Spleen (tissue), 11 donors: ENCODE data around the gene TRERF1. TPM values are rescaled to one million over a fixed set of nuclear protein-coding genes. Genes with fewer than 3 reads are reported as not detected.

Experiments used
- DNase-seq: peaks from one replicate; pipeline ENCODE4 v3.0.0-alpha.2; 2020
- H3K27ac ChIP-seq, 8 donors: fragments of 200-600 bp; sonication (generic) in 7 of 8; 1 replicate in 4 of 8; 2 replicates in 4 of 8; pipeline versions ENCODE4 v1.5.0 to v1.8.0; 2016 to 2021; ENCODE audit warnings: inconsistent platforms in 4 of 8, mild to moderate bottlenecking in 4 of 8, moderate library complexity in 1 of 8
- H3K27me3 ChIP-seq, 7 donors: fragments of 200-600 bp; sonication (generic) in 6 of 7; replicated peaks in 1 of 7; 1 replicate in 4 of 7; 2 replicates in 3 of 7; pipeline versions ENCODE4 v1.5.0 to v1.8.0; 2016 to 2021; ENCODE audit warnings: inconsistent platforms in 3 of 7, mild to moderate bottlenecking in 1 of 7
- H3K36me3 ChIP-seq, 6 donors: fragments of 200-600 bp; sonication (generic) in 5 of 6; 1 replicate in 4 of 6; 2 replicates in 2 of 6; pipeline versions ENCODE4 v1.5.0 to v1.8.0; 2016 to 2021; ENCODE audit warnings: inconsistent platforms in 2 of 6
- H3K4me1 ChIP-seq, 6 donors: fragments of 200-600 bp; sonication (generic) in 5 of 6; 1 replicate in 3 of 6; 2 replicates in 3 of 6; pipeline versions ENCODE4 v1.5.0 to v1.8.0; 2016 to 2021; ENCODE audit warnings: inconsistent platforms in 3 of 6
- H3K4me3 ChIP-seq, 8 donors: fragments of 200-600 bp; sonication (generic) in 7 of 8; 1 replicate in 4 of 8; 2 replicates in 4 of 8; pipeline versions ENCODE4 v1.5.0 to v1.8.0; 2016 to 2021; ENCODE audit warnings: inconsistent platforms in 4 of 8, mild to moderate bottlenecking in 4 of 8, moderate library complexity in 2 of 8
- H3K9me3 ChIP-seq, 8 donors: fragments of 200-600 bp; sonication (generic) in 7 of 8; 1 replicate in 4 of 8; 2 replicates in 4 of 8; pipeline versions ENCODE4 v1.5.0 to v1.8.0; 2016 to 2021; ENCODE audit warnings: inconsistent platforms in 4 of 8
- POLR2A ChIP-seq, 3 donors: fragments of 450-650 bp; IDR thresholded peaks; one replicate each; pipeline ENCODE4 v1.5.1; 2017; ENCODE audit warnings: antibody characterized with exemption in 3 of 3, mild to moderate bottlenecking in 1 of 3
- POLR2AphosphoS5 ChIP-seq, 3 donors: sonication (generic); formaldehyde crosslinking; IDR thresholded peaks; one replicate each; pipeline ENCODE4 v1.5.1; 2017; ENCODE audit warnings: antibody characterized with exemption in 3 of 3
- WGBS, 5 donors: extraction: QIAGEN DNeasy Blood & Tissue Kit in 3 of 5; methylation state at CpG; one replicate each; pipeline versions ENCODE4 v1.1.5 to v1.1.7; 2013 to 2018; 5-methylcytosine and 5-hydroxymethylcytosine counted together
- intact Hi-C: fragments of 100-400 bp; cut with DNase I; formaldehyde crosslinking; loops from one replicate; pipeline ENCODE4 v1.15.0; 2023; ENCODE audit warnings: low total_unique reads
- polyA plus RNA-seq, 3 donors: library from polyadenylated mRNA; stranded (reverse); fragments of 200-250 nt; gene quantifications; one replicate each; pipeline ENCODE4 v1.2.1, GENCODE V29; 2013
- total RNA-seq, 7 donors: library from RNA; depleted of rRNA in 3 of 7; stranded (reverse); fragments of >200 nt in 3 of 7; fragmentation: NEBNext Ultra II Directional in 4 of 7; extraction: Animal tissue kit (Norgen Biotek cat#: 25700) in 4 of 7; gene quantifications; one replicate each; pipeline versions ENCODE4 v1.1.0 to v1.2.1, GENCODE V29; 2016 to 2021
- TF ChIP-seq, protein P1 (sequence below), 11 experiments: fragments of 200-600 bp in 7 of 11; fragments of 450-650 bp in 4 of 11; sonication (generic) in 4 of 11; IDR thresholded peaks in 8 of 11; conservative IDR thresholded peaks in 3 of 11; 1 replicate in 7 of 11; 2 replicates in 4 of 11; pipeline versions ENCODE4 v1.4.0 to v1.8.0; 2016 to 2021; ENCODE audit warnings: antibody characterized with exemption in 11 of 11, inconsistent platforms in 4 of 11, mild to moderate bottlenecking in 1 of 11
- donor health status: healthy with polysubstance abuse.
- donor health status: DM: no; HTN: no; CAD: no; lungs with moderate emphysema.
- donor health status: DM: no; HTN: no; CAD: no.
- donor health status: Bipolar disorder and iron deficiency.
- donor health status: healthy.
- donor health status: DM: no; HTN: no; CAD: no.
- donor health status: DM: yes; HTN: yes; CAD: no.

Gene TRERF1
- total and polyA plus RNA-seq, 10 donors: 1.5 to 16.9 (median 12.4) TPM

DNA sequence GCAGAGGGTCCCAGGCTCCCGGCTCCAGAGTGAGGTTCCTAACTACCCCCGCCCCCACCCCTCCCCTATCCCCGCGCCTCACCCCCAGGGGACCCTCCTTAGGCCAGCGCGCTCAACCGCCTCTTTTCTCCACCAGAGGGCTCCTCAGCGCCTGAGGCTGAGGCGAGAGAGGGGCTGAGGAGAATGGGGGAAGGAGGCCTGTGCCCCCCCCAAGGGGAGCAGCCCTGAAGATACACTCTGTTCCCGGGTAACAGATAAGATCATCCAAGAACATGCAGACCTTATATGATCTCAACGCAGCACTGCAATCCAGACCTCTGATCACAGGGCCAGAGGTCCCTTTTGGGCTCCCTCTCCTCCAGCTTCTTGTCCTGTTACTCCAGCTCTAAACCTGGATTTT, 190.8 kb downstream of the TRERF1 start:
- Histone ChIP-seq H3K4me1 (peaks cover 0 to 44% (median 17%) of the 10 kb centered on the region in 6 donors), H3K9me3 (no peaks in the 10 kb centered on the region), H3K36me3 (peaks cover 0 to 56% (median 2%) of the 10 kb centered on the region in 6 donors), H3K27me3 (no peaks in the 10 kb centered on the region), H3K4me3 (no peak overlapping the region), H3K27ac (peak overlapping the region in 6 of 8 donors; percentile 8 to 71 (median 49))
- WGBS, 5 donors: 61 to 79% (median 65%) methylated on average over 7 to 11 of the region's 11 CpGs
- intact Hi-C loops: no loop called here
- TF ChIP-seq, protein P1, sequence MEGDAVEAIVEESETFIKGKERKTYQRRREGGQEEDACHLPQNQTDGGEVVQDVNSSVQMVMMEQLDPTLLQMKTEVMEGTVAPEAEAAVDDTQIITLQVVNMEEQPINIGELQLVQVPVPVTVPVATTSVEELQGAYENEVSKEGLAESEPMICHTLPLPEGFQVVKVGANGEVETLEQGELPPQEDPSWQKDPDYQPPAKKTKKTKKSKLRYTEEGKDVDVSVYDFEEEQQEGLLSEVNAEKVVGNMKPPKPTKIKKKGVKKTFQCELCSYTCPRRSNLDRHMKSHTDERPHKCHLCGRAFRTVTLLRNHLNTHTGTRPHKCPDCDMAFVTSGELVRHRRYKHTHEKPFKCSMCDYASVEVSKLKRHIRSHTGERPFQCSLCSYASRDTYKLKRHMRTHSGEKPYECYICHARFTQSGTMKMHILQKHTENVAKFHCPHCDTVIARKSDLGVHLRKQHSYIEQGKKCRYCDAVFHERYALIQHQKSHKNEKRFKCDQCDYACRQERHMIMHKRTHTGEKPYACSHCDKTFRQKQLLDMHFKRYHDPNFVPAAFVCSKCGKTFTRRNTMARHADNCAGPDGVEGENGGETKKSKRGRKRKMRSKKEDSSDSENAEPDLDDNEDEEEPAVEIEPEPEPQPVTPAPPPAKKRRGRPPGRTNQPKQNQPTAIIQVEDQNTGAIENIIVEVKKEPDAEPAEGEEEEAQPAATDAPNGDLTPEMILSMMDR (IDR thresholded peaks at IDR 0.05 in 8 of 11, conservative IDR thresholded peaks at IDR 0.05 in 3 of 11): peak in 7 of 11 experiments; percentile 30 to 72 (median 48)
- no peak for TF ChIP-seq POLR2A (IDR thresholded peaks at IDR 0.05)
- peak in 1 of 3 donors; percentile 49 for TF ChIP-seq POLR2AphosphoS5 (IDR thresholded peaks at IDR 0.05)
- DNase-seq: no peak

DNA sequence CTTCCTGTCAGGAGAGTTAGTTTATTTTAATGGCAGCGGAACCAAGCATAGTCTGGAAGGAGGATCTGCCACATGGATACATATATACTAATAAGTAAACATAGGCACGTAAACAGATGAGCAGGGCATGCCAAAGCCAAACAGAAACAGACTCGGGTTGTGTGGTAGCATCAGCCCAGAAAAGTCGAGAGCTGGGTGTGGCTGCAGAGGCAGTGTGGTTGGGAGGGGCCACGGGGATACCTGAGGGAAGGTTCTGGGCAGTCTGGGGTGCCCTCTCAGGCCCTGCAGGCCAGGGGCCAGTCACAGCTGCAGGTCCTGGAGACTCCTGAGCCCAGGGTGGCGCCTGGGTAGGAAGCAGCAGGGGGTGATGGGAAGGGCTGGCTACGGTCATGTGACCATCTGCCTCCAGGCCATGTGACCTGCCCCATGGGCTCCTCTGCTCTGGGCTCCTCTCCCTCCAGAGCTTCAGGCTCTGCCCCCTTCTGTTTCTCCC, 191.3 kb downstream of the TRERF1 start:
- intact Hi-C loops: no loop called here
- 84 to 92% (median 87%) methylated on average over 7 of the region's 7 CpGs for WGBS, 5 donors
- no peaks in the 10 kb centered on the region for H3K9me3 ChIP-seq
- TF ChIP-seq, protein P1 (IDR thresholded peaks at IDR 0.05 in 8 of 11, conservative IDR thresholded peaks at IDR 0.05 in 3 of 11): no peak
- TF ChIP-seq POLR2AphosphoS5 (IDR thresholded peaks at IDR 0.05) (no peak), POLR2A (IDR thresholded peaks at IDR 0.05) (no peak)
- H3K36me3 ChIP-seq: peaks cover 0 to 61% (median 2%) of the 10 kb centered on the region in 6 donors
- no peak for DNase-seq
- peaks cover 0 to 47% (median 19%) of the 10 kb centered on the region in 6 donors for H3K4me1 ChIP-seq
- peak overlapping the region in 7 of 8 donors; percentile 8 to 71 (median 47) for H3K27ac ChIP-seq
- H3K4me3 ChIP-seq: no peak overlapping the region
- H3K27me3 ChIP-seq: no peaks in the 10 kb centered on the region

DNA sequence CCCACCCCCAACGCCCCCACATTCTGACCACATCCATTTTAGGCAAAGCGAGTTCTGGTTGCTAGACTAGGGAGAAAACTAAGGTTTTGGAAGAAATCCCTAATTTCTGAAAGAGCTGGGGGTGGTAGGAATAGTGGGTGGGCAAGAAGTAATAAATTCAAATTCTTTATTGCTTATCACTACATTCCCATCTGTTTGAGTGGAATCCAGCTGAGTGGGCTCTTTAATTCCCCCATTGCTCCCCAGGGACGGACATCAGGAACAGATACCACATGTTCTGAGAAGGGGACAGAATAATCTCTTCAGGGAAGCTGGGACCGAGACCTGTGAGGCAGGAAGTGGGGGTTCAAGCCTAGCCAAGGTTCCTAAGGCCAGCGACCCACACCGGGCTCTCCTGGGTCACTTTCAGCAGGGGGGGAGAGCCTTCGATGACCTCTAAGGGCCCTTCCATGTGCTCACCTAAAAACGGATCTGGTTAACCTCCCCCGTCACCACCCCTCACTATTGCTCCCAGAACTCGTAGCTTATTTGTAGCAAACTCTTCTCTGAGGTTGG, 191.8 kb downstream of the TRERF1 start:
- Histone ChIP-seq H3K4me3 (no peak overlapping the region), H3K27ac (peak overlapping the region in 6 of 8 donors; percentile 8 to 71 (median 49)), H3K4me1 (peaks cover 0 to 52% (median 22%) of the 10 kb centered on the region in 6 donors), H3K27me3 (no peaks in the 10 kb centered on the region), H3K36me3 (peaks cover 0 to 66% (median 3%) of the 10 kb centered on the region in 6 donors), H3K9me3 (no peaks in the 10 kb centered on the region)
- no peak for DNase-seq
- WGBS, 5 donors: 78 to 90% (median 81%) methylated on average over 8 to 10 of the region's 10 CpGs
- intact Hi-C loops: no loop called here
- TF ChIP-seq, protein P1 (IDR thresholded peaks at IDR 0.05 in 8 of 11, conservative IDR thresholded peaks at IDR 0.05 in 3 of 11): no peak
- TF ChIP-seq POLR2A (IDR thresholded peaks at IDR 0.05) (no peak), POLR2AphosphoS5 (IDR thresholded peaks at IDR 0.05) (no peak)

DNA sequence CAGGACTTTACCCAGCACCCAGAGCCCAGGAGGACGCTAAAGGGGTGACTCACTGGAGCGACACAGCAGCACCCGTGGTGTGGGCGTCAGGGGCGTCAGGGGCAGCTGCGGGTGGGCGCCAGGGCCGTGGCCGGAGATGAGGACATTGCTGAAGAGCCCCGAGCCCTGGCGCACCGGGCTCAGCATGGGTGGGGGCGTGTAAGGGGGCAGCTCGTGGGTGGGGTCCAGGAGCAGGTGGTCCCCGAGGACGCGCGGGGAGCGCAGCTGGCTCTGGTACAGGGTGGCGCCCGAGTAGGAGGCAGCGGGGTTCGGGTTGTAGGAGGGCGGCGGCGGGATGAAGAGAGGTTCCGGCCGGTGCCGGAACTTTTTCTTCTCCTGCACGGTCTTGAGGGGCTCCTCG, 192.4 kb downstream of the TRERF1 start:
- intact Hi-C loops: no loop called here
- TF ChIP-seq POLR2A (IDR thresholded peaks at IDR 0.05): no peak
- TF ChIP-seq, protein P1 (IDR thresholded peaks at IDR 0.05 in 8 of 11, conservative IDR thresholded peaks at IDR 0.05 in 3 of 11): no peak
- TF ChIP-seq POLR2AphosphoS5 (IDR thresholded peaks at IDR 0.05): peak in 1 of 3 donors; percentile 37
- no peak overlapping the region for H3K4me3 ChIP-seq
- H3K27ac ChIP-seq: peak overlapping the region in 5 of 8 donors; percentile 39 to 71 (median 51)
- 92 to 94% (median 93%) methylated on average over 26 to 31 of the region's 31 CpGs for WGBS, 5 donors
- peaks cover 0 to 57% (median 25%) of the 10 kb centered on the region in 6 donors for H3K4me1 ChIP-seq
- H3K9me3 ChIP-seq: no peaks in the 10 kb centered on the region
- H3K27me3 ChIP-seq: no peaks in the 10 kb centered on the region
- H3K36me3 ChIP-seq: peaks cover 0 to 67% (median 8%) of the 10 kb centered on the region in 6 donors
- no peak for DNase-seq
